Left renal pelvis (tissue), 4 donors: ENCODE measurements around the gene TRANK1. TPM values are rescaled to one million over a fixed set of nuclear protein-coding genes. Genes with fewer than 3 reads are reported as not detected.
"Not testable (repeated sequence)": the region's sequence is repeated elsewhere in the genome, so short reads cannot be mapped to it uniquely, and the experiment has no call there.

Experiments used
- DNase-seq, 4 donors: peaks; one replicate each; pipeline ENCODE4 v3.0.0-alpha.2; 2013; ENCODE audit warnings: low read depth in 4 of 4, low spot score in 3 of 4
- polyA plus RNA-seq, 4 donors: library from polyadenylated mRNA; unstranded; fragments of 120-200 nt; gene quantifications; one replicate each; pipeline ENCODE4 v1.2.1, GENCODE V29; 2013; ENCODE audit not compliant: insufficient read length in 4 of 4

Gene TRANK1
- polyA plus RNA-seq, 4 donors, result 5.8 to 17.2 (median 6.5) TPM

GRCh38 chr3:36923523-36923943 is 21.3 kb downstream of the TRANK1 start:
- DNase-seq, result no peak

GRCh38 chr3:36920884-36921567 is 23.8 kb downstream of the TRANK1 start:
- DNase-seq, result no peak

GRCh38 chr3:36919439-36920160 is 25.3 kb downstream of the TRANK1 start:
- no peak for DNase-seq

GRCh38 chr3:36918050-36918449 is 26.8 kb downstream of the TRANK1 start:
- DNase-seq, result no peak

- no peak for DNase-seq
Observed at GRCh38 chr3:36911990-36912804, 32.7 kb downstream of the TRANK1 start.

GRCh38 chr3:36909666-36910065 is 35.2 kb downstream of the TRANK1 start:
- DNase-seq, result no peak

GRCh38 chr3:36909181-36909580 is 35.7 kb downstream of the TRANK1 start:
- DNase-seq, result no peak

- no peak for DNase-seq
Observed at GRCh38 chr3:36908647-36909180, 36.1 kb downstream of the TRANK1 start.

- no peak for DNase-seq
Observed at GRCh38 chr3:36907911-36908646, 36.8 kb downstream of the TRANK1 start.

- no peak for DNase-seq
Observed at GRCh38 chr3:36906504-36907149, 38.2 kb downstream of the TRANK1 start.

GRCh38 chr3:36905545-36905944 is 39.3 kb downstream of the TRANK1 start:
- no peak for DNase-seq

GRCh38 chr3:36904641-36905040 is 40.2 kb downstream of the TRANK1 start:
- no peak for DNase-seq

- not testable (repeated sequence) for DNase-seq
Observed at GRCh38 chr3:36904065-36904464, 40.8 kb downstream of the TRANK1 start.

- no peak for DNase-seq
Observed at GRCh38 chr3:36903119-36903882, 41.6 kb downstream of the TRANK1 start.

- DNase-seq, result no peak
Observed at GRCh38 chr3:36901588-36901987, 43.3 kb downstream of the TRANK1 start.

GRCh38 chr3:36900474-36901443 is 44.1 kb downstream of the TRANK1 start:
- no peak for DNase-seq

GRCh38 chr3:36895496-36896409 is 49.1 kb downstream of the TRANK1 start:
- DNase-seq, result no peak
